Suprapubic skin (tissue), 4 donors: ENCODE measurements around the gene ACKR3. TPM values are rescaled to one million over a fixed set of nuclear protein-coding genes. Genes with fewer than 3 reads are reported as not detected.

ENCODE experiments used
- DNase-seq, 2 donors: peaks; one replicate each; pipeline ENCODE4 v3.0.0-alpha.2; 2019; ENCODE audit warnings: low spot score in 2 of 2
- H3K27ac ChIP-seq: fragments of 200-600 bp; sonication (generic); one replicate; pipeline ENCODE4 v1.5.1; 2019
- H3K27me3 ChIP-seq: fragments of 200-600 bp; sonication (generic); one replicate; pipeline ENCODE4 v1.5.1; 2019
- H3K36me3 ChIP-seq: fragments of 200-600 bp; sonication (generic); one replicate; pipeline ENCODE4 v1.5.1; 2019
- H3K4me1 ChIP-seq: fragments of 200-600 bp; sonication (generic); one replicate; pipeline ENCODE4 v1.5.1; 2019
- H3K4me3 ChIP-seq: fragments of 200-600 bp; sonication (generic); one replicate; pipeline ENCODE4 v1.5.1; 2019; ENCODE audit warnings: mild to moderate bottlenecking
- H3K9me3 ChIP-seq: fragments of 200-600 bp; sonication (generic); one replicate; pipeline ENCODE4 v1.5.1; 2019
- EP300 ChIP-seq: sonication (generic); formaldehyde crosslinking; IDR thresholded peaks from one replicate; pipeline ENCODE4 v1.6.1; 2017; ENCODE audit warnings: antibody characterized with exemption
- POLR2A ChIP-seq, 2 donors: fragments of 450-650 bp; IDR thresholded peaks; one replicate each; pipeline ENCODE4 v1.6.1; 2017; ENCODE audit warnings: antibody characterized with exemption in 2 of 2, mild to moderate bottlenecking in 2 of 2, moderate library complexity in 2 of 2
- POLR2AphosphoS5 ChIP-seq, 3 donors: sonication (generic); formaldehyde crosslinking; IDR thresholded peaks; one replicate each; pipeline ENCODE4 v1.6.1; 2017; ENCODE audit warnings: antibody characterized with exemption in 3 of 3
- WGBS: methylation state at CpG from one replicate; pipeline ENCODE4 v1.1.5; 2018; 5-methylcytosine and 5-hydroxymethylcytosine counted together
- total RNA-seq, 4 donors: library from RNA; depleted of rRNA; stranded (reverse); fragments of >200 nt; gene quantifications; one replicate each; pipeline ENCODE4 v1.1.0, GENCODE V29; 2016
- TF ChIP-seq, protein P1 (sequence below), 2 donors: fragments of 200-600 bp in 1 of 2; fragments of 450-650 bp in 1 of 2; sonication (generic) in 1 of 2; IDR thresholded peaks; one replicate each; pipeline ENCODE4 v1.5.1; 2016 to 2019; ENCODE audit warnings: antibody characterized with exemption in 2 of 2, mild to moderate bottlenecking in 1 of 2, moderate library complexity in 1 of 2

ACKR3 gene
- total RNA-seq, 4 donors from 2014 or later = 15.8 to 51.5 (median 34.9) TPM

GRCh38 chr2:236571145-236571544 is 1.5 kb downstream of the ACKR3 start:
- no peaks in the 10 kb centered on the region for H3K9me3 ChIP-seq
- no peaks in the 10 kb centered on the region for H3K36me3 ChIP-seq
- peak overlapping the region; percentile 53 for H3K4me3 ChIP-seq
- no peak for DNase-seq
- peaks cover 64% of the 10 kb centered on the region for H3K4me1 ChIP-seq
- TF ChIP-seq POLR2A (IDR thresholded peaks at IDR 0.05) (no peak), EP300 (no peak), POLR2AphosphoS5 (IDR thresholded peaks at IDR 0.05) (no peak)
- TF ChIP-seq, protein P1, sequence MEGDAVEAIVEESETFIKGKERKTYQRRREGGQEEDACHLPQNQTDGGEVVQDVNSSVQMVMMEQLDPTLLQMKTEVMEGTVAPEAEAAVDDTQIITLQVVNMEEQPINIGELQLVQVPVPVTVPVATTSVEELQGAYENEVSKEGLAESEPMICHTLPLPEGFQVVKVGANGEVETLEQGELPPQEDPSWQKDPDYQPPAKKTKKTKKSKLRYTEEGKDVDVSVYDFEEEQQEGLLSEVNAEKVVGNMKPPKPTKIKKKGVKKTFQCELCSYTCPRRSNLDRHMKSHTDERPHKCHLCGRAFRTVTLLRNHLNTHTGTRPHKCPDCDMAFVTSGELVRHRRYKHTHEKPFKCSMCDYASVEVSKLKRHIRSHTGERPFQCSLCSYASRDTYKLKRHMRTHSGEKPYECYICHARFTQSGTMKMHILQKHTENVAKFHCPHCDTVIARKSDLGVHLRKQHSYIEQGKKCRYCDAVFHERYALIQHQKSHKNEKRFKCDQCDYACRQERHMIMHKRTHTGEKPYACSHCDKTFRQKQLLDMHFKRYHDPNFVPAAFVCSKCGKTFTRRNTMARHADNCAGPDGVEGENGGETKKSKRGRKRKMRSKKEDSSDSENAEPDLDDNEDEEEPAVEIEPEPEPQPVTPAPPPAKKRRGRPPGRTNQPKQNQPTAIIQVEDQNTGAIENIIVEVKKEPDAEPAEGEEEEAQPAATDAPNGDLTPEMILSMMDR (IDR thresholded peaks at IDR 0.05) = no peak
- peak overlapping the region; percentile 69 for H3K27ac ChIP-seq
- WGBS = 40% methylated on average over 6 of the region's 6 CpGs
- peaks cover 2% of the 10 kb centered on the region for H3K27me3 ChIP-seq

DNA sequence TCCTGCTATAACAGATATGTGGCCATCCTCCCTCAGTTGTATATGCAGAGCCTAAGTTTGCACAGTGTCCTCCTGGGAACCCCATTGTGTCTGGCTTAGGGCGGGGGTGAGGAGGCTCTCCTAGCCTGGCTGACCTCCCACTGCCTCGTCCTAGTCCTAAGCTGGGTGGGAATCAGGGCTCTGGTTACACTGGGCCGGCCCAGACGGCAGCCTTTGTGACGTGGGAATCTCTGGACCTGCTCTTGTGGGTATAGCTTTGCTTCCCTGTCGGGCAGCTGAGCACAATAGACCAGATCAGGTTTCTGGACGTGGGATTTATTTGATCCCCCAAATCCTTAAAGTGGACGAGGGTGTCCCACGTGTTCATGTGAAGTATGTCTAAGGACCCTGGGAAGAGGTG is 2.9 kb downstream of the ACKR3 start:
- TF ChIP-seq, protein P1 (IDR thresholded peaks at IDR 0.05) = no peak
- TF ChIP-seq EP300 (no peak), POLR2A (IDR thresholded peaks at IDR 0.05) (peak in 1 of 2 donors; percentile 4), POLR2AphosphoS5 (IDR thresholded peaks at IDR 0.05) (no peak)
- no peaks in the 10 kb centered on the region for H3K36me3 ChIP-seq
- WGBS = 27% methylated on average over 8 of the region's 9 CpGs
- H3K4me1 ChIP-seq = peaks cover 69% of the 10 kb centered on the region
- peaks cover 2% of the 10 kb centered on the region for H3K27me3 ChIP-seq
- H3K4me3 ChIP-seq = peak overlapping the region; percentile 53
- peak overlapping the region; percentile 51 for H3K27ac ChIP-seq
- H3K9me3 ChIP-seq = no peaks in the 10 kb centered on the region
- no peak for DNase-seq

- H3K36me3 ChIP-seq = no peaks in the 10 kb centered on the region
- peak overlapping the region; percentile 53 for H3K4me3 ChIP-seq
- TF ChIP-seq, protein P1 (IDR thresholded peaks at IDR 0.05) = no peak
- no peak for TF ChIP-seq POLR2AphosphoS5 (IDR thresholded peaks at IDR 0.05)
- no peak for TF ChIP-seq EP300
- no peak for TF ChIP-seq POLR2A (IDR thresholded peaks at IDR 0.05)
- H3K4me1 ChIP-seq = peaks cover 62% of the 10 kb centered on the region
- 73% methylated on average over 11 of the region's 12 CpGs for WGBS
- peaks cover 2% of the 10 kb centered on the region for H3K27me3 ChIP-seq
- peak overlapping the region; percentile 51 for H3K27ac ChIP-seq
- H3K9me3 ChIP-seq = no peaks in the 10 kb centered on the region
- DNase-seq = no peak
Measured at GRCh38 chr2:236573066-236573929, 3.7 kb downstream of the ACKR3 start.

GRCh38 chr2:236574000-236574399 is 4.4 kb downstream of the ACKR3 start:
- 82% methylated on average over 14 of the region's 14 CpGs for WGBS
- peak overlapping the region; percentile 35 for H3K27ac ChIP-seq

More at GRCh38 chr2:236574000-236574399, 4.4 kb downstream of the ACKR3 start:
- TF ChIP-seq, protein P1 (IDR thresholded peaks at IDR 0.05) = no peak
- no peak for TF ChIP-seq EP300
- TF ChIP-seq POLR2A (IDR thresholded peaks at IDR 0.05) = no peak
- no peak for TF ChIP-seq POLR2AphosphoS5 (IDR thresholded peaks at IDR 0.05)
- peak overlapping the region; percentile 53 for H3K4me3 ChIP-seq
- no peaks in the 10 kb centered on the region for H3K9me3 ChIP-seq
- H3K27me3 ChIP-seq = peaks cover 2% of the 10 kb centered on the region
- no peaks in the 10 kb centered on the region for H3K36me3 ChIP-seq
- peaks cover 55% of the 10 kb centered on the region for H3K4me1 ChIP-seq
- DNase-seq = no peak
